Measurements from ENCODE around the gene FLVCR2. TPM values are rescaled to one million over a fixed set of nuclear protein-coding genes. Genes with fewer than 3 reads are reported as not detected.

FLVCR2 gene
- 1.7 TPM for polyA plus RNA-seq (2012; ENCODE audit: insufficient read length, low read depth)

GRCh38 chr14:75578102-75578785, at the start of gene FLVCR2:
Gene FLVCR2, plus strand, starts transcription at chr14:75578620. Its CDS starts 353 bp downstream, at chr14:75578973.
- no peak for TF ChIP-seq POLR2AphosphoS5 (IDR thresholded peaks at IDR 0.05; ENCODE audit: low read depth, low read length)
- no peak for TF ChIP-seq REST (IDR thresholded peaks at IDR 0.05; ENCODE audit: insufficient read depth in 1 of 2, low read depth in 2 of 2, low read length in 2 of 2)

- no peak for TF ChIP-seq POLR2AphosphoS5 (IDR thresholded peaks at IDR 0.05; ENCODE audit: low read depth, low read length)
- no peak for TF ChIP-seq TAF1 (IDR thresholded peaks at IDR 0.05; ENCODE audit: borderline replicate concordance, insufficient read depth, low read length)
- no peak for TF ChIP-seq SIN3A (IDR thresholded peaks at IDR 0.05; ENCODE audit: borderline replicate concordance, insufficient read depth, low read length)
- TF ChIP-seq REST (IDR thresholded peaks at IDR 0.05; ENCODE audit: insufficient read depth in 1 of 2, low read depth in 2 of 2, low read length in 2 of 2), result no peak
- no peak for TF ChIP-seq FOXP2 (optimal IDR thresholded peaks at IDR 0.05; ENCODE audit: borderline replicate concordance, extremely low read depth, extremely low read length, insufficient read depth)
Observed at GRCh38 chr14:75531256-75531655, 47.2 kb upstream of the FLVCR2 start.

GRCh38 chr14:75531660-75532317, 46.6 kb upstream of the FLVCR2 start:
- no peak for TF ChIP-seq TAF1 (IDR thresholded peaks at IDR 0.05; ENCODE audit: borderline replicate concordance, insufficient read depth, low read length)
- no peak for TF ChIP-seq SIN3A (IDR thresholded peaks at IDR 0.05; ENCODE audit: borderline replicate concordance, insufficient read depth, low read length)
- no peak for TF ChIP-seq REST (IDR thresholded peaks at IDR 0.05; ENCODE audit: insufficient read depth in 1 of 2, low read depth in 2 of 2, low read length in 2 of 2)
- TF ChIP-seq POLR2AphosphoS5 (IDR thresholded peaks at IDR 0.05; ENCODE audit: low read depth, low read length), result no peak
- no peak for TF ChIP-seq FOXP2 (optimal IDR thresholded peaks at IDR 0.05; ENCODE audit: borderline replicate concordance, extremely low read depth, extremely low read length, insufficient read depth)

GRCh38 chr14:75533791-75534555, 44.4 kb upstream of the FLVCR2 start:
- TF ChIP-seq REST (IDR thresholded peaks at IDR 0.05; ENCODE audit: insufficient read depth in 1 of 2, low read depth in 2 of 2, low read length in 2 of 2) (no peak), SIN3A (IDR thresholded peaks at IDR 0.05; ENCODE audit: borderline replicate concordance, insufficient read depth, low read length) (no peak), POLR2AphosphoS5 (IDR thresholded peaks at IDR 0.05; ENCODE audit: low read depth, low read length) (no peak), TAF1 (IDR thresholded peaks at IDR 0.05; ENCODE audit: borderline replicate concordance, insufficient read depth, low read length) (no peak), FOXP2 (optimal IDR thresholded peaks at IDR 0.05; ENCODE audit: borderline replicate concordance, extremely low read depth, extremely low read length, insufficient read depth) (no peak)

All from PFSK-1 (cell line).